ENCODE results near the gene PKIG.

DNA sequence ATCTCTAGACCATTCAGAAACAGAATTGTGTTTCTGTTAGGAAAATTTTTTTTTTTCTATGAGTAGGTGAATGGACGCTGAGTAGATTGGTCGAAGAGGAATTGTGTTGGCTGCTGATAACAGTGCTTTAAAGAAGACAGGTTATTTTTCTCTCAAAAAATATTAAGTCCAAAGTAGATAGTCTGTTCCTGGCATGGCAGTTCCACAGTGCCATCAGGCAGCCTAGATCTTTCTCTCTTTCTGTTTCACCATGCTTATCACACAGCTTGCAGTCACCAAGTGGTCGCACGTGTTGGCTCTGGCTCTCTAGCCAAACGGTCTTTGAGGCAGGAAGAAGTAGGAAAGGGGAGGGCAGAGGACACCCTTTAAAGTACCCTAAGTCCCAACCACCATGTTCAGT is 38.1 kb upstream of the PKIG start:
- TF ChIP-seq POLR2A (IDR thresholded peaks at IDR 0.05) (no peak), CTCF (IDR thresholded peaks at IDR 0.05) (no peak), EP300 (IDR thresholded peaks at IDR 0.05) (no peak)
